Measurements from ENCODE around the gene RPRML. TPM values are rescaled to one million over a fixed set of nuclear protein-coding genes. Genes with fewer than 3 reads are reported as not detected.
A peak's percentile ranks its signal among the peaks of the same experiment; 100 is the strongest.
"Not testable (repeated sequence)": the region's sequence is repeated elsewhere in the genome, so short reads cannot be mapped to it uniquely, and the experiment has no call there.

The RPRML gene
- 0.46 TPM for polyA plus RNA-seq
- long read RNA-seq, donor 1: 0 reads
- long read RNA-seq, donor 2: 0 reads
- long read RNA-seq, donor 3: 0 reads
- long read RNA-seq, donor 4: 0 reads
- long read RNA-seq, donor 5: 0 reads
- long read RNA-seq, donor 6, partial matches to known transcripts: 0 of 2 reads
- long read RNA-seq, donor 6, other reads (novel, unspliced or antisense): 0 of 2 reads
- long read RNA-seq, donor 7, partial matches to known transcripts: 0 of 1 reads
- long read RNA-seq, donor 7, other reads (novel, unspliced or antisense): 0 of 1 reads
- long read RNA-seq, donor 8, partial matches to known transcripts: 0 of 2 reads
- long read RNA-seq, donor 8, other reads (novel, unspliced or antisense): 0 of 2 reads
- long read RNA-seq, donor 9: 0 reads
- long read RNA-seq, donor 10: 0 reads
- long read RNA-seq, donor 11, partial matches to known transcripts: 0 of 3 reads
- long read RNA-seq, donor 11, other reads (novel, unspliced or antisense): 0 of 3 reads

GRCh38 chr17:46979147-46979863, at the start of gene RPRML:
TSS of gene RPRML (minus strand) at chr17:46979253. CDS start at chr17:46979007, 246 bp downstream.
- H3K4me3 ChIP-seq (ENCODE audit: low read length): peak within 1 kb of the TSS; percentile 11
- H3K36me3 ChIP-seq (ENCODE audit: control insufficient read depth, insufficient read depth, low read length): no peaks in the 10 kb centered on the region
- H3K27ac ChIP-seq (ENCODE audit: low read length): no peak within 1 kb of the TSS
- H3K27me3 ChIP-seq (ENCODE audit: control insufficient read depth, insufficient read depth, low read length): peaks cover 43% of the 10 kb centered on the region
- WGBS (ENCODE audit: insufficient coverage, low lambda C conversion rate): 17% methylated on average over 1 of the region's 57 CpGs
- peak in 1 of 2 donors; percentile 32 for DNase-seq
- H3K9me3 ChIP-seq (ENCODE audit: control insufficient read depth, low read depth, low read length): no peaks in the 10 kb centered on the region
- peaks cover 8% of the 10 kb centered on the region for H3K4me1 ChIP-seq (ENCODE audit: control insufficient read depth, insufficient read depth, low read length)

- DNase-seq; H3K27ac ChIP-seq (ENCODE audit: low read length); H3K36me3 ChIP-seq (ENCODE audit: control insufficient read depth, insufficient read depth, low read length); H3K27me3 ChIP-seq (ENCODE audit: control insufficient read depth, insufficient read depth, low read length); H3K4me3 ChIP-seq (ENCODE audit: low read length); H3K9me3 ChIP-seq (ENCODE audit: control insufficient read depth, low read depth, low read length); H3K4me1 ChIP-seq (ENCODE audit: control insufficient read depth, insufficient read depth, low read length): not testable (repeated sequence)
- WGBS (ENCODE audit: insufficient coverage, low lambda C conversion rate): no CpG with 5 or more reads among the region's 15 CpGs
These were observed 37.9 kb upstream of the RPRML start for GRCh38 chr17:47016966-47017365.

GRCh38 chr17:47013341-47013740, 34.3 kb upstream of the RPRML start:
- H3K27ac ChIP-seq (ENCODE audit: low read length): no peak overlapping the region
- H3K27me3 ChIP-seq (ENCODE audit: control insufficient read depth, insufficient read depth, low read length): no peaks in the 10 kb centered on the region
- H3K4me1 ChIP-seq (ENCODE audit: control insufficient read depth, insufficient read depth, low read length): no peaks in the 10 kb centered on the region
- no peaks in the 10 kb centered on the region for H3K9me3 ChIP-seq (ENCODE audit: control insufficient read depth, low read depth, low read length)
- 88% methylated on average over 1 of the region's 2 CpGs for WGBS (ENCODE audit: insufficient coverage, low lambda C conversion rate)
- H3K36me3 ChIP-seq (ENCODE audit: control insufficient read depth, insufficient read depth, low read length): no peaks in the 10 kb centered on the region
- H3K4me3 ChIP-seq (ENCODE audit: low read length): no peak overlapping the region
- no peak for DNase-seq

- Histone ChIP-seq H3K9me3 (ENCODE audit: control insufficient read depth, low read depth, low read length) (no peaks in the 10 kb centered on the region), H3K4me1 (ENCODE audit: control insufficient read depth, insufficient read depth, low read length) (no peaks in the 10 kb centered on the region), H3K4me3 (ENCODE audit: low read length) (no peak overlapping the region), H3K27ac (ENCODE audit: low read length) (no peak overlapping the region), H3K36me3 (ENCODE audit: control insufficient read depth, insufficient read depth, low read length) (no peaks in the 10 kb centered on the region), H3K27me3 (ENCODE audit: control insufficient read depth, insufficient read depth, low read length) (no peaks in the 10 kb centered on the region)
- DNase-seq: no peak
These were observed 33.4 kb upstream of the RPRML start for GRCh38 chr17:47012457-47012856.

GRCh38 chr17:47009759-47010594, 30.9 kb upstream of the RPRML start:
- no CpG with 5 or more reads among the region's 14 CpGs for WGBS (ENCODE audit: insufficient coverage, low lambda C conversion rate)
- Histone ChIP-seq H3K27me3 (ENCODE audit: control insufficient read depth, insufficient read depth, low read length) (no peaks in the 10 kb centered on the region), H3K27ac (ENCODE audit: low read length) (no peak overlapping the region), H3K4me1 (ENCODE audit: control insufficient read depth, insufficient read depth, low read length) (no peaks in the 10 kb centered on the region), H3K4me3 (ENCODE audit: low read length) (no peak overlapping the region), H3K9me3 (ENCODE audit: control insufficient read depth, low read depth, low read length) (no peaks in the 10 kb centered on the region), H3K36me3 (ENCODE audit: control insufficient read depth, insufficient read depth, low read length) (no peaks in the 10 kb centered on the region)
- no peak for DNase-seq

- no peak overlapping the region for H3K4me3 ChIP-seq (ENCODE audit: low read length)
- no CpG with 5 or more reads among the region's 1 CpG for WGBS (ENCODE audit: insufficient coverage, low lambda C conversion rate)
- no peak for DNase-seq
- no peak overlapping the region for H3K27ac ChIP-seq (ENCODE audit: low read length)
- no peaks in the 10 kb centered on the region for H3K9me3 ChIP-seq (ENCODE audit: control insufficient read depth, low read depth, low read length)
- no peaks in the 10 kb centered on the region for H3K27me3 ChIP-seq (ENCODE audit: control insufficient read depth, insufficient read depth, low read length)
- H3K36me3 ChIP-seq (ENCODE audit: control insufficient read depth, insufficient read depth, low read length): no peaks in the 10 kb centered on the region
- no peaks in the 10 kb centered on the region for H3K4me1 ChIP-seq (ENCODE audit: control insufficient read depth, insufficient read depth, low read length)
These were observed 25.9 kb upstream of the RPRML start for GRCh38 chr17:47004906-47005305.

GRCh38 chr17:47003864-47004263, 24.8 kb upstream of the RPRML start:
- H3K9me3 ChIP-seq (ENCODE audit: control insufficient read depth, low read depth, low read length); H3K27ac ChIP-seq (ENCODE audit: low read length); H3K27me3 ChIP-seq (ENCODE audit: control insufficient read depth, insufficient read depth, low read length); DNase-seq; H3K4me3 ChIP-seq (ENCODE audit: low read length); H3K36me3 ChIP-seq (ENCODE audit: control insufficient read depth, insufficient read depth, low read length); H3K4me1 ChIP-seq (ENCODE audit: control insufficient read depth, insufficient read depth, low read length): not testable (repeated sequence)
- no CpG with 5 or more reads among the region's 5 CpGs for WGBS (ENCODE audit: insufficient coverage, low lambda C conversion rate)

- Histone ChIP-seq H3K27me3 (ENCODE audit: control insufficient read depth, insufficient read depth, low read length) (no peaks in the 10 kb centered on the region), H3K4me3 (ENCODE audit: low read length) (no peak overlapping the region), H3K27ac (ENCODE audit: low read length) (no peak overlapping the region), H3K9me3 (ENCODE audit: control insufficient read depth, low read depth, low read length) (no peaks in the 10 kb centered on the region), H3K4me1 (ENCODE audit: control insufficient read depth, insufficient read depth, low read length) (no peaks in the 10 kb centered on the region), H3K36me3 (ENCODE audit: control insufficient read depth, insufficient read depth, low read length) (no peaks in the 10 kb centered on the region)
- no CpG with 5 or more reads among the region's 4 CpGs for WGBS (ENCODE audit: insufficient coverage, low lambda C conversion rate)
- DNase-seq: no peak
These were observed 17.0 kb upstream of the RPRML start for GRCh38 chr17:46995841-46996571.

- Histone ChIP-seq H3K4me3 (ENCODE audit: low read length) (no peak overlapping the region), H3K4me1 (ENCODE audit: control insufficient read depth, insufficient read depth, low read length) (no peaks in the 10 kb centered on the region), H3K27me3 (ENCODE audit: control insufficient read depth, insufficient read depth, low read length) (no peaks in the 10 kb centered on the region), H3K36me3 (ENCODE audit: control insufficient read depth, insufficient read depth, low read length) (no peaks in the 10 kb centered on the region), H3K9me3 (ENCODE audit: control insufficient read depth, low read depth, low read length) (no peaks in the 10 kb centered on the region), H3K27ac (ENCODE audit: low read length) (no peak overlapping the region)
- WGBS (ENCODE audit: insufficient coverage, low lambda C conversion rate): no CpG with 5 or more reads among the region's 2 CpGs
- DNase-seq: no peak
These were observed 15.9 kb upstream of the RPRML start for GRCh38 chr17:46994993-46995392.

- no peak overlapping the region for H3K27ac ChIP-seq (ENCODE audit: low read length)
- no peaks in the 10 kb centered on the region for H3K4me1 ChIP-seq (ENCODE audit: control insufficient read depth, insufficient read depth, low read length)
- no peak for DNase-seq
- H3K4me3 ChIP-seq (ENCODE audit: low read length): no peak overlapping the region
- peaks cover 3% of the 10 kb centered on the region for H3K27me3 ChIP-seq (ENCODE audit: control insufficient read depth, insufficient read depth, low read length)
- H3K36me3 ChIP-seq (ENCODE audit: control insufficient read depth, insufficient read depth, low read length): no peaks in the 10 kb centered on the region
- H3K9me3 ChIP-seq (ENCODE audit: control insufficient read depth, low read depth, low read length): no peaks in the 10 kb centered on the region
- no CpG with 5 or more reads among the region's 1 CpG for WGBS (ENCODE audit: insufficient coverage, low lambda C conversion rate)
These were observed 12.6 kb upstream of the RPRML start for GRCh38 chr17:46991617-46992016.

All from large intestine (tissue), 12 donors.